ENCODE data around the gene CD47. TPM values are rescaled to one million over a fixed set of nuclear protein-coding genes. Genes with fewer than 3 reads are reported as not detected.

Gene CD47
- total RNA-seq, 1 experiment from 2014 or later: 42.5 TPM

- Histone ChIP-seq H3K4me1 (ENCODE audit: control insufficient read depth in 1 of 2, insufficient read depth in 2 of 2, low read length in 2 of 2) (peaks cover 0 to 15% of the 10 kb centered on the region in 2 experiments; a peak in 2 of 4 replicates), H3K79me2 (ENCODE audit: insufficient read depth, low read length) (no peaks in the 10 kb centered on the region), H3K9me2 (ENCODE audit: insufficient read depth) (no peaks in the 10 kb centered on the region), H3K9me3 (ENCODE audit: control insufficient read depth in 1 of 2, insufficient read depth in 1 of 2, low read depth in 1 of 2, low read length in 2 of 2) (no peaks in the 10 kb centered on the region), H3K27ac (ENCODE audit: low read depth, low read length) (no peak overlapping the region), H3K4me3 (replicated peaks in 1 of 2; ENCODE audit: low read depth in 1 of 2, low read length in 2 of 2) (no peak overlapping the region), H3K36me3 (ENCODE audit: control insufficient read depth in 1 of 2, insufficient read depth in 2 of 2, low read length in 2 of 2) (no peaks in the 10 kb centered on the region), H3K9ac (ENCODE audit: low read length) (no peak overlapping the region), H2AFZ (ENCODE audit: low read depth, low read length, poor library complexity, severe bottlenecking) (no peak overlapping the region), H4K20me1 (ENCODE audit: insufficient read depth) (no peaks in the 10 kb centered on the region), H3K4me2 (ENCODE audit: low read length) (no peak overlapping the region), H3K27me3 (ENCODE audit: insufficient read depth, low read length) (no peaks in the 10 kb centered on the region)
- intact Hi-C loops (cut with micrococcal nuclease): no loop called here
- ChIA-PET POLR2A (no interaction called here), RAD21 (ENCODE audit: low non-redundant PET in 1 of 2, low total read pairs in 2 of 2, uncharacterized antibody in 2 of 2, unreplicated experiment in 2 of 2) (no interaction called here), CTCF (no interaction called here)
- ATAC-seq: no peak
- no TSS peak for BruUV-seq (replicated peaks)
- TF ChIP-seq, protein P1, sequence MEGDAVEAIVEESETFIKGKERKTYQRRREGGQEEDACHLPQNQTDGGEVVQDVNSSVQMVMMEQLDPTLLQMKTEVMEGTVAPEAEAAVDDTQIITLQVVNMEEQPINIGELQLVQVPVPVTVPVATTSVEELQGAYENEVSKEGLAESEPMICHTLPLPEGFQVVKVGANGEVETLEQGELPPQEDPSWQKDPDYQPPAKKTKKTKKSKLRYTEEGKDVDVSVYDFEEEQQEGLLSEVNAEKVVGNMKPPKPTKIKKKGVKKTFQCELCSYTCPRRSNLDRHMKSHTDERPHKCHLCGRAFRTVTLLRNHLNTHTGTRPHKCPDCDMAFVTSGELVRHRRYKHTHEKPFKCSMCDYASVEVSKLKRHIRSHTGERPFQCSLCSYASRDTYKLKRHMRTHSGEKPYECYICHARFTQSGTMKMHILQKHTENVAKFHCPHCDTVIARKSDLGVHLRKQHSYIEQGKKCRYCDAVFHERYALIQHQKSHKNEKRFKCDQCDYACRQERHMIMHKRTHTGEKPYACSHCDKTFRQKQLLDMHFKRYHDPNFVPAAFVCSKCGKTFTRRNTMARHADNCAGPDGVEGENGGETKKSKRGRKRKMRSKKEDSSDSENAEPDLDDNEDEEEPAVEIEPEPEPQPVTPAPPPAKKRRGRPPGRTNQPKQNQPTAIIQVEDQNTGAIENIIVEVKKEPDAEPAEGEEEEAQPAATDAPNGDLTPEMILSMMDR (IDR thresholded peaks at IDR 0.05 in 2 of 3, conservative IDR thresholded peaks at IDR 0.05 in 1 of 3; ENCODE audit: borderline replicate concordance in 1 of 3, insufficient read depth in 1 of 3, low read depth in 2 of 3, low read length in 2 of 3): no peak
- no peak for DNase-seq (ENCODE audit: low read depth, low spot score)
Measured at GRCh38 chr3:108126348-108126747, 35.5 kb upstream of the CD47 start.

GRCh38 chr3:108125550-108126071, 34.8 kb upstream of the CD47 start:
- Histone ChIP-seq H3K4me1 (ENCODE audit: control insufficient read depth in 1 of 2, insufficient read depth in 2 of 2, low read length in 2 of 2) (peaks cover 0 to 7% of the 10 kb centered on the region in 2 experiments; a peak in 2 of 4 replicates), H3K79me2 (ENCODE audit: insufficient read depth, low read length) (no peaks in the 10 kb centered on the region), H2AFZ (ENCODE audit: low read depth, low read length, poor library complexity, severe bottlenecking) (no peak overlapping the region), H3K9ac (ENCODE audit: low read length) (no peak overlapping the region), H4K20me1 (ENCODE audit: insufficient read depth) (no peaks in the 10 kb centered on the region), H3K36me3 (ENCODE audit: control insufficient read depth in 1 of 2, insufficient read depth in 2 of 2, low read length in 2 of 2) (no peaks in the 10 kb centered on the region), H3K27ac (ENCODE audit: low read depth, low read length) (no peak overlapping the region), H3K4me3 (replicated peaks in 1 of 2; ENCODE audit: low read depth in 1 of 2, low read length in 2 of 2) (no peak overlapping the region), H3K27me3 (ENCODE audit: insufficient read depth, low read length) (no peaks in the 10 kb centered on the region), H3K9me3 (ENCODE audit: control insufficient read depth in 1 of 2, insufficient read depth in 1 of 2, low read depth in 1 of 2, low read length in 2 of 2) (no peaks in the 10 kb centered on the region), H3K4me2 (ENCODE audit: low read length) (no peak overlapping the region), H3K9me2 (ENCODE audit: insufficient read depth) (no peaks in the 10 kb centered on the region)
- no peak for TF ChIP-seq TCF7L2 (IDR thresholded peaks at IDR 0.05; ENCODE audit: borderline replicate concordance, extremely low read depth, insufficient read depth, insufficient read length)
- TF ChIP-seq, protein P2, sequence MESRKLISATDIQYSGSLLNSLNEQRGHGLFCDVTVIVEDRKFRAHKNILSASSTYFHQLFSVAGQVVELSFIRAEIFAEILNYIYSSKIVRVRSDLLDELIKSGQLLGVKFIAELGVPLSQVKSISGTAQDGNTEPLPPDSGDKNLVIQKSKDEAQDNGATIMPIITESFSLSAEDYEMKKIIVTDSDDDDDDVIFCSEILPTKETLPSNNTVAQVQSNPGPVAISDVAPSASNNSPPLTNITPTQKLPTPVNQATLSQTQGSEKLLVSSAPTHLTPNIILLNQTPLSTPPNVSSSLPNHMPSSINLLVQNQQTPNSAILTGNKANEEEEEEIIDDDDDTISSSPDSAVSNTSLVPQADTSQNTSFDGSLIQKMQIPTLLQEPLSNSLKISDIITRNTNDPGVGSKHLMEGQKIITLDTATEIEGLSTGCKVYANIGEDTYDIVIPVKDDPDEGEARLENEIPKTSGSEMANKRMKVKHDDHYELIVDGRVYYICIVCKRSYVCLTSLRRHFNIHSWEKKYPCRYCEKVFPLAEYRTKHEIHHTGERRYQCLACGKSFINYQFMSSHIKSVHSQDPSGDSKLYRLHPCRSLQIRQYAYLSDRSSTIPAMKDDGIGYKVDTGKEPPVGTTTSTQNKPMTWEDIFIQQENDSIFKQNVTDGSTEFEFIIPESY (IDR thresholded peaks at IDR 0.05; ENCODE audit: extremely low read depth, insufficient replicate concordance, low read length): no peak
- no peak for TF ChIP-seq SRF (IDR thresholded peaks at IDR 0.05; ENCODE audit: low read depth)
- DNase-seq (ENCODE audit: low read depth, low spot score): no peak
- CTCF ChIA-PET: no interaction called here
- BruUV-seq (replicated peaks): no TSS peak
- ATAC-seq: no peak
- RAD21 ChIA-PET (ENCODE audit: low non-redundant PET in 1 of 2, low total read pairs in 2 of 2, uncharacterized antibody in 2 of 2, unreplicated experiment in 2 of 2): no interaction called here
- POLR2A ChIA-PET: no interaction called here
- intact Hi-C loops (cut with micrococcal nuclease): no loop called here
